ENCODE data around the gene P2RX4.
"Not testable (repeated sequence)": the region's sequence is repeated elsewhere in the genome, so short reads cannot be mapped to it uniquely, and the experiment has no call there.

The P2RX4 gene

GRCh38 chr12:121209624-121210572, at the start of gene P2RX4:
P2RX4 (plus strand) TSS chr12:121210129; CDS start chr12:121210165, 36 bp downstream.
- DNase-seq (ENCODE audit: low read depth) = peak; percentile 40

- no peak for DNase-seq (ENCODE audit: low read depth)
Measured at GRCh38 chr12:121162384-121162783, 47.5 kb upstream of the P2RX4 start.

GRCh38 chr12:121162985-121163384, 46.9 kb upstream of the P2RX4 start:
- DNase-seq (ENCODE audit: low read depth) = no peak

- not testable (repeated sequence) for DNase-seq (ENCODE audit: low read depth)
Measured at GRCh38 chr12:121164839-121165238, 45.1 kb upstream of the P2RX4 start.

GRCh38 chr12:121165316-121165715, 44.6 kb upstream of the P2RX4 start:
- DNase-seq (ENCODE audit: low read depth) = no peak

GRCh38 chr12:121166356-121166755, 43.6 kb upstream of the P2RX4 start:
- no peak for DNase-seq (ENCODE audit: low read depth)

- no peak for DNase-seq (ENCODE audit: low read depth)
Measured at GRCh38 chr12:121167232-121167820, 42.6 kb upstream of the P2RX4 start.

GRCh38 chr12:121167951-121168350, 42.0 kb upstream of the P2RX4 start:
- DNase-seq (ENCODE audit: low read depth) = no peak

GRCh38 chr12:121170151-121170550, 39.8 kb upstream of the P2RX4 start:
- no peak for DNase-seq (ENCODE audit: low read depth)

GRCh38 chr12:121170611-121171260, 39.2 kb upstream of the P2RX4 start:
- no peak for DNase-seq (ENCODE audit: low read depth)

- no peak for DNase-seq (ENCODE audit: low read depth)
Measured at GRCh38 chr12:121172145-121172544, 37.8 kb upstream of the P2RX4 start.

GRCh38 chr12:121175383-121176119, 34.4 kb upstream of the P2RX4 start:
- DNase-seq (ENCODE audit: low read depth) = no peak

GRCh38 chr12:121176826-121177529, 33.0 kb upstream of the P2RX4 start:
- DNase-seq (ENCODE audit: low read depth) = no peak

- DNase-seq (ENCODE audit: low read depth) = no peak
Measured at GRCh38 chr12:121181181-121181580, 28.7 kb upstream of the P2RX4 start.

- DNase-seq (ENCODE audit: low read depth) = no peak
Measured at GRCh38 chr12:121182222-121182893, 27.6 kb upstream of the P2RX4 start.

GRCh38 chr12:121184425-121184824, 25.5 kb upstream of the P2RX4 start:
- DNase-seq (ENCODE audit: low read depth) = no peak

- no peak for DNase-seq (ENCODE audit: low read depth)
Measured at GRCh38 chr12:121184984-121185889, 24.7 kb upstream of the P2RX4 start.

- no peak for DNase-seq (ENCODE audit: low read depth)
Measured at GRCh38 chr12:121186826-121187225, 23.1 kb upstream of the P2RX4 start.

GRCh38 chr12:121187501-121187900, 22.4 kb upstream of the P2RX4 start:
- DNase-seq (ENCODE audit: low read depth) = no peak

GRCh38 chr12:121188227-121188626, 21.7 kb upstream of the P2RX4 start:
- DNase-seq (ENCODE audit: low read depth) = no peak
